Esophagus mucosa (tissue), 1 donor: ENCODE measurements around the gene TBC1D22A. TPM values are rescaled to one million over a fixed set of nuclear protein-coding genes. Genes with fewer than 3 reads are reported as not detected.
A peak's percentile ranks its signal among the peaks of the same experiment; 100 is the strongest.

Experiments used
- ATAC-seq: fragments of 200-7000 bp; cut with Tn5 transposase; one replicate; pipeline ENCODE4 v1.9.1; 2020
- total RNA-seq: library from RNA; stranded (reverse); gene quantifications from one replicate; pipeline ENCODE4 v1.2.4, GENCODE V29; 2023
- donor health status: DM: yes; HTN: yes; CAD: no.

Gene TBC1D22A
- total RNA-seq, 1 donor from 2014 or later: 21.4 TPM

DNA sequence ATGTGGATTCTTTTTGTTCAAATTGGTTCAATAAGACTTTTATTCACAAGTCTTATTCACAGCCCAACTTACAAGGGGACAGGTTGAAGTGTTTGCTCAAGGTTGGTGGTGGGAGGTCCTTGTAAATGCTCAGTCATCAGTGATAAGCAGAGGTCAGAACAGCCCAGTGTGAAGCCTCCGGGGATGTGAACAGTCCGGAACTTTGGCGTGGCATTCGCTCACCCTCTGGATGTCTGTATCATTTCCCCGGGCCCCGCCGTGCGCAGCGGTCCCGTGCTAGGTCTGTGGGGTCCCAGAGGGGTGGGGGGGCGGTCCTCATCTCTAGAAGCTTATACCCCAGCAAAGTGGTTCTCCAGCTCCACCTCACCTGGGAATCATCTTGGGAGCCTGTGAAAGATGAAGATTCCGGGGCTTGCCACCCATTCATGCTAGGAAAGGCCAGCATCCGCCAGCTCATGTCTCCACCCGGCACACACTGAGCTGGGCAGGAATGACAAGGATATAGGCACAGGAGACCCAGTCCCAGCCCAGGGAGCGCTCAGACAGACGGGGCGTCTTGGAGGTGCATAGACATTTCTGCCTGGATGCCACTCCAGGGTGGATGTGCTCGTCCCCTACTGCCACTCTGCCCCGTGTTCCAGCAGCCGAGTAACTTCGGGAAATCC is 327.5 kb downstream of the TBC1D22A start:
- ATAC-seq: no peak

DNA sequence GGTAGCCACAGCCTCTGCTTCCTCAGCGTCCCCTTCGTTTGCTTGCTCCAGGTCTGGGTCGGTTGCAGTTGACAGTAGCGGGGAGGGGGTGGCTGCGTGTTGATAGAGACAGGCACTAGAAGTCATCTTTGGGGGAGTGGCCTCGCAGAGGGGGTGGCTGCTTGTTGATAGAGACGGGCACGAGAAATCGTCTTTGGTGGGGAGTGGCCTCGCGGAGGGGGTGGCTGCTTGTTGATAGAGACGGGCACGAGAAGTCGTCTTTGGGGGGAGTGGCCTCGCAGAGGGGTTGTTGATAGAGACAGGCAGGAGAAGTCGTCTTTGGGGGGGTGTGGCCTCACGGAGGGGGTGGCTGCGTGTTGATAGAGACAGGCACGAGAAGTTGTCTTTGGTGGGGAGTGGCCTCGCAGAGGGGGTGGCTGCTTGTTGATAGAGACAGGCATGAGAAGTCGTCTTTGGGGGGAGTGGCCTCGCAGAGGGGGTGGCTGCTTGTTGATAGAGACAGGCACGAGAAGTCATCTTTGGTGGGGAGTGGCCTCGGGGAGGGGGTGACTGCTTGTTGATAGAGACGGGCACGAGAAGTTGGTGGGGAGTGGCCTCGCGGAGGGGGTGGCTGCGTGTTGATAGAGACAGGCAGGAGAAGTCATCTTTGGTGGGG is 328.3 kb downstream of the TBC1D22A start:
- no peak for ATAC-seq

- ATAC-seq: no peak
These were observed 328.8 kb downstream of the TBC1D22A start for GRCh38 chr22:47091246-47091651.

- ATAC-seq: peak; percentile 6
These were observed 329.7 kb downstream of the TBC1D22A start for GRCh38 chr22:47091921-47092700.

- no peak for ATAC-seq
These were observed 330.5 kb downstream of the TBC1D22A start for GRCh38 chr22:47092896-47093311.

DNA sequence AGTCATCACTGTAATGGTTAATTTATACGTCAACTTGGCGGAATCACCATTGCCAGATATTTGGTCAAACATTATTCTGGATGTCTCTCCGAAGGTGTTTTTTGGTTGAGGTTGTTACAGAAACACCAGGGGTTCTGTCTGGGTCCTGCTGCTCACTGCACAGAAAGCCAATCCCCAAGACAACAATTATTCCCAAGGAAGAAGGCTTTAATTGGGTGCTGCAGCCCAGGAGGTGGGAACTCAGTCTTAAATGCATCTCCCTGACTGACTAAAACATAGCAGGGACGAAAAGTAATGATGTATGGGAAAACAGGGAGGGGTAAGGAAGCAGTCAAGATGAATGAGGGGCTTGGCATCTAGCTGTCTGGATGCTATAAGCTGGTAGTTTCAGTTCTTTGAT is 331.3 kb downstream of the TBC1D22A start:
- ATAC-seq: no peak

DNA sequence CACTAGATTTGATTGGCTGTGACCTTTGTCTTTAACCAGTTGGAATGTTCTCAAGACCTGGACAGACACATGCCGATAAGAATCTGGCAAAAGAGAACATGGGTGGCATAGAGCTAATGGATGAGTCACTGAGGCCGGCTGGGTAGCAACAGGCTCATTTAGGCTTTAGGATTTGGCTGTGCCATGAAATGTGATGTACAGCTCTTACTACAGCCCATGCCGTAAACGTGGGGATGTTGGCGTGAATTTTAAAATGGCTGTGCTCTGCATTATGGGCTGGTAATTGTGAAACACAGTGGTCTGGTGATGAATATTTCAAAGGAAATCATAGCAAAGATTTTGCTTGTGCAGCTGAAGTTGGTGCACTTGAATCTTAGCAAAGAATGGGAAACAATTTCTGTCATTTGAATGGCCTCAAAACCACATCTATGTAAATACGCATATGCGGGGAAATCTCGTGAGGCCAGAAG is 332.4 kb downstream of the TBC1D22A start:
- peak; percentile 74 for ATAC-seq

DNA sequence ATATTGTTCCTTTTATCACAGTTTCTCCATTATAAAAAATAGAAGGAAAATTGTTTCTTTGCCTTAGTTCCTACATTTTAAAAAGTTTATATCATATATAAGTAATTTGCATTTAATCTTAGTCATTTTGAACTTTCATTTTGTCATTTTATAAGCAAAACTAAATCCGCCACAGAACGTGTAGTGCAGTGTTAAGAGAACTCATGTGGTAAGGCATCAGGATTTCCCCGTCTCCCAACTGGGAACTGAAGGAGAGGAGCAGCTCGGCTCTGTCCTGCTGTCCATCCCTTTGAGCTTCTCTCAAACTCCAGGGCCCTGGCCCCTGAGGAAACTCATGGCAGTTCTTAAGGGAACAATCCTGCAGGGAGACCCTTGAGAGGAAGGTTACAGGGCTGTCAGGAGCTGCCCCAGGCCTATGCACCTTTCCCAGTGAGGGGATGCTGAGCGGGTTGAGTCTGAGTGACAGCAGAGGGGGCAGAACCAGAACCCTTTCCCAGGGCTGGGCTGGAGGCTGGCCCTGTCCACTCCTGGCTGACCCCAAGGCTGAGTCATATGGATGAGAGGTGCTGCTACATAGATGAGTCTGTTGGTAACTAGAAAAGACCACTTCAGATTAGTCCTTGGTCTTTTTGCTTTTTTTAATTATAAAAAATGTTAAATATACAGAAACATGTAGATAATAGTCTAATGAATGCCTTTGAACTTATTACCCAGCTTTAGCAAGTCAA is 333.1 kb downstream of the TBC1D22A start:
- no peak for ATAC-seq

- ATAC-seq: no peak
These were observed 335.7 kb downstream of the TBC1D22A start for GRCh38 chr22:47098121-47098520.

GRCh38 chr22:47098554-47098953 is 336.1 kb downstream of the TBC1D22A start:
- ATAC-seq: no peak

DNA sequence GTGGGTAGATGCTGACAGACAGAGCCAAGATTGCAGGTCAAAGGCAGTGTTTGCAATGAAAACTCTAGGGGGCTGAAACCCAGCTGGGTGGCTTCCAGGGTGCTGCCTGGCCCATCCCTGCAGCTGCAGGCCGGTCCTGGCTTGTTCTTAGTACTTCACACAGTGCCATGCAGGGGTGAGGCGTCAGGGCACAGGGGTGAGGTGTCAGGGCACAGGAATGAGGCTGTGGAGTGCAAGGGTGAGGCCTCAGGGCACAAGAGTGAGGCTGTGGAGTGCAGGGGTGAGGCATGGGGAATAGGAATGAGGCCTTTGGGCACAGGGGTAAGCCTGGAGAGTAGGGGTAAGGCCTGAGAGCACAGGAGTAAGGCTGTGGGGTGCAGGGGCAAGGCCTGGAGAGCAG is 337.6 kb downstream of the TBC1D22A start:
- ATAC-seq: peak; percentile 89

GRCh38 chr22:47100646-47101200 is 338.3 kb downstream of the TBC1D22A start:
- peak; percentile 43 for ATAC-seq

- ATAC-seq: no peak
These were observed 339.0 kb downstream of the TBC1D22A start for GRCh38 chr22:47101321-47101885.

- peak; percentile 79 for ATAC-seq
These were observed 339.6 kb downstream of the TBC1D22A start for GRCh38 chr22:47102081-47102480.

- ATAC-seq: no peak
These were observed 340.2 kb downstream of the TBC1D22A start for GRCh38 chr22:47102648-47103047.

GRCh38 chr22:47105085-47105484 is 342.6 kb downstream of the TBC1D22A start:
- ATAC-seq: no peak

DNA sequence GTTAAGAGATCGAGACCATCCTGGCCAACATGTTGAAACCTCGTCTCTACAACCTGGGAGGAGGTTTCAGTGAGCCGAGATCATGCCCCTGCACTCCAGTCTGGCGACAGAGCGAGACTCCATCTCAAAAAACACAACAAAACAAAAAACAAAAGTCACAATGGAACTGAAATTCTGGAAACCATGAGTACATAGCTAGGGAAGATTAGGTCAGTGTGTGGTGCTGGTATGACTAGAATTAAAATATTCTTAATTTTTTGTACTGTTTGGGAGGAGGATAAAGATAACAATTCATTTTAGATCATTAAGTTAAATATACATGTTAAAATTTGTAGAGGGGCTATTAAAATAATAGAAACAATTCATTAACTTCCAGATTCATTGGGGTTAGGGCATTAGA is 344.4 kb downstream of the TBC1D22A start:
- no peak for ATAC-seq

DNA sequence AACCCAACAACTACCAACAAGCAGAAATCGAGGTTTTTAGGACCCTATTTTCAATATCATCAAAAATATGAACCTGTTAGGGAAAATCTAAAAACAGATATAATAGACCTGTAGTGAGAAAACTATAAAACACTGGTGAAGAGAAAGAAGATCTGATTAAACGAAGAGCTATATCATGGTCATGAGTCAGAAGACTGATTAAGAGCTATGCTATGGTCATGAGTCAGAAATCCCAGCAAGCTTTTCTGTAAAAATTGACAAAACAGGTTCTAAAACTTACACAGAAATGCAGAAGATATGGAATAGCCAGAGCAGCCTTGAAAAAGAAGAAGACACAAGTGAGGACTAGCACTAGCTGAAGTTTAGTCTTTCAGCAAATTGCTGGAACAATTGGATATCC is 345.0 kb downstream of the TBC1D22A start:
- ATAC-seq: peak; percentile 69

DNA sequence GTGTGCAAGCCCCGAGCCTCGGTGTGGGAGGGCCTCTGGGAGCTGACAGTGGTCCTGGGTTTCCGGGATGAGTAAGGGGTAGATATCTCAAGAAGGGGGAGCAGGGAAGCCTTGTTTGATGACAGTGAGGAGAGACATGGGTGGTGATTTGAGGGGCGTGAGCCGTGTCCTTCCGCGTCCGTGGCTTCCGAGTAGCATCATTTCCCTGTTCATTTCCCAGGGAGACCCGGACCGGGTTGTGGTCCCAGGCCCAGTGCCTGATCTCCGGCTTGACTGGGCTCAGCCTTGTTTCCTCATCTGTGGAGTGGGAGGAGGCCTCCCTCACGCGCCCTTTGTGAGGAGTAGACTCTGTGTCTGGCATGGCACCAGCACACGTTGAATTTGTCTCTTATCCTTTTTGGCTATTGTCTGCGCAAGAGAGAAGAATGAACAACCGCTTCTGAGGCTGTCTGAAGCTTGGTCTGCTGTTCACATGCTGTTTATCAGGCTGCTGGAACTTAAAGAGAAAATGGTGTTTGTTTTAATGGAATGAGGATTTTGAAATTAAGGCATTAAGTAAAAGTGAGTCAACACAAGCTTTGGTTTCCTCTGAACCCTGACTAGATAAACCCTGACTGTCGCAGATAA is 348.5 kb downstream of the TBC1D22A start:
- no peak for ATAC-seq

DNA sequence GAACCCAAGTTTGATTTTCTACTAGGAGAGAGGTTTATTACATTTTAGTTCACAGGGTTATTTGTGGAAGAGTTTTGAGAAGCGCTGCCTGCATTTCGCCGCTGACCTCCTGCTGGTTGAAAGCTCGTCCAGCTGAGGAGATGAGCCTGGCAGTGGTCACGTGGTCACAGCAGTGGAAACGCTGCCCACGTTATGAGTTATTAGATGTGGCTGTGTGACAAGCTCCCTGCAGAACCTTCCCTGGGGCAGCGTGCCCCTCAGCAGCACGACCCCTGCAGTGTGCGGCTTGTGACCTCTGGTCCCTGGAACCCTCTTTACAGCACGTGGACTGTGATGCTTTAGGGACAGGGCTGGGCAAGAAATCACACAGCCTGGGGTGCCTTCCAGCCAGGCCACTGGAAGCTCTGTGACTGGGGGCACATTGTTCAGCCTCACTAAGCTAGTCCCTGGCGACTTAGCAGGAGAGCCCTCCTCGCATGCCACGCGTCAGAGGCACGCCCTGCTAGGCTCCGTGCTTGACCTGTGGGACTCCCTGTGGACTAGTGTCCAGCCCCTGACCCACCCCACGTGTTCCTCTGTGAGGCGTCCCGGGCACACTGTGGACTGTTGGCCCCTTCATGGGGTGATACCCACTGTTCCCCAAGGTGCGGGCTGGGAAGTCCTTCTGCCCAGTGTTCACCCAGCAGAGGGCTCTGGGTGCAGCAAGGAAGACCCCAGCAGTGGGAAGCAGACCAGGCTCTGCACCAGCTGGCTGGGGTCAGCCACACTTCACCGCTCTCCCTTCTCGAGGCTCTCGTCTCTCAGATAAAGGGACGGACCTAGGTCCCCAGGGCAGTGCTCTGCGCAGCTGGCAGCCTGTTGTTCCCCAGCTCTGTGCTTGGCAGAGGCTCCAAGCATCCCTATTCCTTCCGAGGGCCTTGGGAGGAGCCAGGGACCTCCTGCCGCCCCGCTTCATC is 349.5 kb downstream of the TBC1D22A start:
- no peak for ATAC-seq
